Stimulated activated CD4-positive, alpha-beta T cell treated with anti-CD3 and anti-CD28 coated beads, Interleukin-1b, Interleukin-23, amount 100 ng/mL, for 1 hour (primary cell): Measurements from ENCODE around the gene HSBP1L1.

ENCODE experiments used
- DNase-seq, 2 donors: peaks; one replicate each; pipeline ENCODE4 v3.0.0-alpha.2; 2020; ENCODE audit warnings: low read depth in 2 of 2

Gene HSBP1L1

DNA sequence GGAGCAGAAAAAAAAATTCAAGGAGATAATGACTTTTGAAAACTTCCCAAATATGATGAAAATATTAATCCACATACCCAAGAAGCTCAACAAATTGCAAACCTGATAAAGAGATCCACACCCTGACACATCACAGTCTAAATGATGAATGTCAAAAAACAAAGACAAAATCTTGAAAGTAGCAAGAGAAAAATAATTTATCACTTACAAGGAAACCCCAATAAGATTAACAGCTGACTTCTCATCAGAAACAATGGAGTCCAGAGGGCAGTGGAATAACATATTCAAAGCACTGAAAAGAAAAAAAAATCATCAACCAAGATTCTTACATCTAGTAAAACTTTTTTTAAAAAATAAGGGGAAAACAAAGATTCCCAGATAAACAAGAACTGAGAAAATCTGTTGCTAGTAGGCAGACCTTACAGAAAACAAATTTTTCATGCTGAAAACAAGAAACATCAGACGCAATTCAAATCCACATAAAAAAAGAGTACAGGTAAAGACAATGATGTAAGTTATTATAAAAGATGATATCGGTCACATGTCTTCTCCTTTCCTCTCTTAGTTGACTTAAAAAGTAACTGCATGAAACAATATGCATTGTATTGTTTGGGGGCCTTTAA lies 34.3 kb upstream of the HSBP1L1 start:
- DNase-seq: no peak

GRCh38 chr18:79931475-79931874 lies 33.0 kb upstream of the HSBP1L1 start:
- no peak for DNase-seq

GRCh38 chr18:79932907-79933306 lies 31.5 kb upstream of the HSBP1L1 start:
- DNase-seq: no peak

DNA sequence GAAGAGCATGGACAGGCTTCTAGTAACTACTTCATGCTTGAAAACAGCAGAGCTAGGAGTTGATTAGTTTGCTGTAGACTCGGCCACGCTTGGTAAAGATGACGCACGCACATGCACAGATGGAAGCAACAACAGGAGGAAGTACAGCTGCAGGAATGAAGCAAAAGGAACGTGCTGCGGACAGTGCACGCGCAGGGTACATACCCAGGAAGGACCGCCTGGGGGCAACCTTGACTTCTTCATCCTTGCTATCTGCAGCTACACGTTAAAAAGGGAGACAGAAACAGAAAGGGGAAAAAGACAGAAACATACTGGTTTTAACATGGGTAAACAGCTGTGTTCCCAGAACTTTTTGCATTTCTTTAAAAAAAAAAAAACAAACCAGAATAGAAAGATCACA lies 30.7 kb upstream of the HSBP1L1 start:
- DNase-seq: no peak

DNA sequence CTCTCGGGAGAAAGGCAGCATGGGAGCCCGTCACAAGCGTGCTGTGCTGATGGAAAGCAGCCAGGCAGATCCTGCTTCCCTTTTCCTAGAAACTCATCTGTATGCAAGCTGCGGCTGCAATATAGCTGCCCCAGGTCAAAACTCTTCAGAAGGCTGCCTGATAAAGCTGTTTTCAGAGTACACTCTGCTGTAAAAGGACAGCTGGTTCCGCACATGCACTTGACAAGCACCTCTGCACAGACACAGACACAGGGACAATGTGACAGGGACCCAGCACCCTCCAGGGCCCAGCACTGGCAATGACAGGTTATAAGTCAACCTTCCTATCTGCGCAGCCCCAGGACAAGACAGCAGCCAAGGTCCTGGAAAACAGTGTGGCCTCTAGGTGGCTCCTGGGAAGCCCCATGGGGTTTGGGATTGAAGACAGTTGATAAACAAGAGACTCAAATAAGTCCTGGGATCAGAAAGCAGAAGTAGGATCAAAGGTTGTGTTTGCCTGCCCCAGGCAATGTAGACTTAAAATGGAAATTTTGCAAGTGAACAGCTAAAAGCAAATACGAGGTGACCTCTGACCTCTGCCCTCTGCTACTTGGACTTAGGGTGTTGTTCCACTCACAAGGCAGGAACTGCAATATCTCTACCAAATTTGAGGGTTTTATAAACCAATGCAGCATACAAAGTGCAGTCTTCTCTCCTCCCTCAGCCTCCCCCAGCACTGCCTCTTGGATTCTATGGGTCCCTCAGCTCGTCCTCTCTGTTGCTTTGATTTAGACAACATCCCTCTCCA lies 29.9 kb upstream of the HSBP1L1 start:
- no peak for DNase-seq

GRCh38 chr18:79935098-79935480 lies 29.4 kb upstream of the HSBP1L1 start:
- no peak for DNase-seq

- no peak for DNase-seq
These were observed 28.9 kb upstream of the HSBP1L1 start for GRCh38 chr18:79935499-79935898.

DNA sequence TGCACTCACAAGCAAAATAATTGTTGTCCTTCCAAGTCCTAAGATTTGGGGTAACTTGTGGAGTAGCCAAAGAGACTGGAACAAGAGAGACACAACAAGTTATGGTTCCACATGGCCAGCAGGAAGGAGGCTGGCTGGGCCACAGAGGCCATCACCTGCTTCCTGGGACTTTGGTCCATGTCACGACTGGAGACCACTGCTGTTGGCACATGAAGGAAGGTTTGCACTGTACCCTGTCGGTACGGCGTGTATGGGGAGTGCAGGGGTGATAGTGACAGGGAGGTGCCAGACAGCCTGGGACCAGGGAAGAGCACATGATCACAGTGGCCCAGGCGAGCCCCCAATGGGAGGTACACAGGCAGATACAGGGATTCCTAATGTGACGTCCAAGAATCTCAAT lies 28.5 kb upstream of the HSBP1L1 start:
- no peak for DNase-seq

- no peak for DNase-seq
These were observed 27.8 kb upstream of the HSBP1L1 start for GRCh38 chr18:79936641-79937040.

- DNase-seq: no peak
These were observed 27.2 kb upstream of the HSBP1L1 start for GRCh38 chr18:79937103-79937860.

- no peak for DNase-seq
These were observed 26.2 kb upstream of the HSBP1L1 start for GRCh38 chr18:79938196-79938595.

- DNase-seq: no peak
These were observed 25.3 kb upstream of the HSBP1L1 start for GRCh38 chr18:79939096-79939495.

GRCh38 chr18:79940126-79940813 lies 24.2 kb upstream of the HSBP1L1 start:
- DNase-seq: no peak

- DNase-seq: no peak
These were observed 23.5 kb upstream of the HSBP1L1 start for GRCh38 chr18:79940814-79941472.

DNA sequence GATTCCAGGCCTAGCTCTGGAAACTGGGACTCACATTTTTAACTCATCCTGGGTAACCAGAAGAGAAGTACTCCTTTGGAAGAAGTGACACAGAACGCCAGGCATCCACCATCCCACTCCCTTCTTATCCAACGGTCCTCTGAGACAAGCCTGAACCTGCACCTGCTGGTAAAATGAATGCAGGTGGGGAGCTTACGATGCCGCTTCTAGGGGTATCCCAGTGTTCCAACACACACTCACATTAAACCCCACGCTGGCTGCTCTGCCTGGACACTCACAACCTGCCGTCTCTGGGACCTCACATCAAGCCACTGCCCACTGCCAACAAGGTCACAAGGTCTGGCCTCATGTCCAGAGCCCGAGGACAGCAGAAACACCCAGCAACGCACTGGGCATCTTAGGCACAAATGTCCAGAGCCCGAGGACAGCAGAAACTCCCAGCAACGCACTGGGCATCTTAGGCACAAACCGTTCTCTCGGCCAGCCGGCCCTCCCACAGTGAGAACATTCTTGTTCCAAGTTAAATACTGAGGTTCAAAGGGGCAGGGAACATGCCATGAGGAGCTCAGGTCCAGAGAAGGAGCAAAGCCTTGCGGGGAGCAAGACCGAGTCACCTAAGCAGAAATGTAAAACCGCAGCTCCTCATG lies 22.8 kb upstream of the HSBP1L1 start:
- no peak for DNase-seq

DNA sequence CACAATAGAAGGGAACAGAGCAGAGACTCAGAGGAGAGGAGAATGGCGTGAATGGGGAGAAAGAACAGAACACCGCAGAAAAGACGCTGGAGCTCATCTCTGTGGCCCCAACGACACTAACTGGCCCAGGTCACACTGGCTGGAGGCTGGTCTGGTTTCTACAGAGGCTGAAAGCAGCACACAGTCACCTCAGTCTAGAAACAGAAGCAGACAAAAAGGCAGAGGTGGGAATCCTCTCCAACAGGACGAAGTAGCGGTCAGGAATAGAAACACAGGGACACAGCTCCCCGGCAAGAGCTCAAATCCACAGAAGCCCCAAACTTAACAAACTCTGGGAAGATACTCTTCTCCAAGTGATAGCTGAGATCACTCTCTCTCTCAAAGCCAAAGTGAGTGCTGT lies 22.2 kb upstream of the HSBP1L1 start:
- DNase-seq: no peak

DNA sequence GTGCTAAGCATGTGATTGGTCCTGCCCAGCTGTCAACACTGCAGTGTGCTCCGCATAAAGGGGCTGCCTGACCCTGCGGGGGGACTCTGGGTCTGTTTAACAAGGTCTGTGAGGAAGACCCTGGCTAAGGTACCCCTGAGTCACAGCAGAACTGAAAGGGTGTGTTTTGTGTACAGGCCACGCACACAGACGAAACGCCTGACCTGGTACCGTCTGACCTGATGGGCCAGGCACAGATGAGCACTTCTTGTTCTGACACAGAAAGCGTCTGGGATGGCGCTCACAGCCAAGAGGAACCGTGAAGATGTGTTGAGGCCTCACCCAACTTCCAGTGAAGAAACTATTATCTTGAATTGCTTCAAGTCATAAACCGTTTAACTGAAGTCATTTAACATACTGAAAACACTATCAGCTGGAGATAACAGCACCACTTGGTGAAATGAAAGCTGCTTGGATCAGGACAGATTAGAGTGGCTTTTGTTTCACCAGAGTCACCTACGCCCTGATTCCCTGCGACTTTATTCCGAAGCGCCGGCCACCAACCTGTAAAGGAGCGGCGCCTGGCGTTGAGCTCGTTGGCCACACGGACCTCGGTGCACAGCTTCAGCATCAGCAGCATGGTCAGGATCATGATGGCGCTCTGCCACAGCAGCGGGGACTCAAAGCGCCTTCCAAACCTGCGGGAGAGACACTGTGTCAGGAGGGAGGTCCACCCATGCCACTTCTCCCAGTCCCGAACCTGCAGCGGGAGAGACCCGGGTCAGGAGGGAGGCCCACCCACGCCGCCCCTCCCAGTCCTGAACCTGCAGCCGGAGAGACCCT lies 21.4 kb upstream of the HSBP1L1 start:
- no peak for DNase-seq

- no peak for DNase-seq
These were observed 20.8 kb upstream of the HSBP1L1 start for GRCh38 chr18:79943608-79944125.

- DNase-seq: no peak
These were observed 20.2 kb upstream of the HSBP1L1 start for GRCh38 chr18:79944126-79944731.

- DNase-seq: no peak
These were observed 19.7 kb upstream of the HSBP1L1 start for GRCh38 chr18:79944746-79945117.
